Mammary epithelial cell (primary cell): ENCODE results near the gene TEX54.

Source experiments
- EZH2 ChIP-seq: IDR thresholded peaks from 2 replicates; pipeline ENCODE4 v1.6.1; 2012; ENCODE audit warnings: low read length, inconsistent platforms, borderline replicate concordance
- TF ChIP-seq, protein P1 (sequence below), 2 donors: IDR thresholded peaks in 1 of 2; conservative IDR thresholded peaks in 1 of 2; 2 replicates each; pipeline ENCODE4 v1.5.1; 2011 to 2012; ENCODE audit warnings: inconsistent platforms in 2 of 2, low read length in 2 of 2, mild to moderate bottlenecking in 2 of 2, control low read depth in 1 of 2, low read depth in 1 of 2; ENCODE audit not compliant: insufficient read depth in 1 of 2; ENCODE audit errors: extremely low read depth in 1 of 2

GRCh38 chr11:62863687-62864335 lies 31.2 kb upstream of the TEX54 start:
- TF ChIP-seq, protein P1, sequence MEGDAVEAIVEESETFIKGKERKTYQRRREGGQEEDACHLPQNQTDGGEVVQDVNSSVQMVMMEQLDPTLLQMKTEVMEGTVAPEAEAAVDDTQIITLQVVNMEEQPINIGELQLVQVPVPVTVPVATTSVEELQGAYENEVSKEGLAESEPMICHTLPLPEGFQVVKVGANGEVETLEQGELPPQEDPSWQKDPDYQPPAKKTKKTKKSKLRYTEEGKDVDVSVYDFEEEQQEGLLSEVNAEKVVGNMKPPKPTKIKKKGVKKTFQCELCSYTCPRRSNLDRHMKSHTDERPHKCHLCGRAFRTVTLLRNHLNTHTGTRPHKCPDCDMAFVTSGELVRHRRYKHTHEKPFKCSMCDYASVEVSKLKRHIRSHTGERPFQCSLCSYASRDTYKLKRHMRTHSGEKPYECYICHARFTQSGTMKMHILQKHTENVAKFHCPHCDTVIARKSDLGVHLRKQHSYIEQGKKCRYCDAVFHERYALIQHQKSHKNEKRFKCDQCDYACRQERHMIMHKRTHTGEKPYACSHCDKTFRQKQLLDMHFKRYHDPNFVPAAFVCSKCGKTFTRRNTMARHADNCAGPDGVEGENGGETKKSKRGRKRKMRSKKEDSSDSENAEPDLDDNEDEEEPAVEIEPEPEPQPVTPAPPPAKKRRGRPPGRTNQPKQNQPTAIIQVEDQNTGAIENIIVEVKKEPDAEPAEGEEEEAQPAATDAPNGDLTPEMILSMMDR (conservative IDR thresholded peaks at IDR 0.05 in 1 of 2, IDR thresholded peaks at IDR 0.05 in 1 of 2; ENCODE audit: extremely low read depth in 1 of 2, insufficient read depth in 1 of 2, low read depth in 1 of 2, low read length in 2 of 2), result no peak
- no peak for TF ChIP-seq EZH2
